Osteocyte (in vitro differentiated cells): Measurements from ENCODE around the gene IGDCC3. TPM values are rescaled to one million over a fixed set of nuclear protein-coding genes. Genes with fewer than 3 reads are reported as not detected.

Source experiments
- DNase-seq: peaks from one replicate; pipeline ENCODE4 v3.0.0; 2021; ENCODE audit warnings: mixed read lengths; ENCODE audit not compliant: unreplicated experiment; ENCODE audit errors: extremely low spot score
- H3K27ac Mint-ChIP-seq: one replicate; pipeline ENCODE4 v1.8.0; 2021; ENCODE audit warnings: mild to moderate bottlenecking, mixed read lengths; ENCODE audit not compliant: unreplicated experiment
- H3K27me3 Mint-ChIP-seq: one replicate; pipeline ENCODE4 v1.8.0; 2021; ENCODE audit warnings: mixed read lengths; ENCODE audit not compliant: unreplicated experiment
- H3K36me3 Mint-ChIP-seq: one replicate; pipeline ENCODE4 v1.8.0; 2021; ENCODE audit warnings: mixed read lengths; ENCODE audit not compliant: unreplicated experiment
- H3K4me1 Mint-ChIP-seq: one replicate; pipeline ENCODE4 v1.8.0; 2021; ENCODE audit warnings: mixed read lengths; ENCODE audit not compliant: unreplicated experiment
- H3K4me3 Mint-ChIP-seq: one replicate; pipeline ENCODE4 v1.8.0; 2021; ENCODE audit warnings: mild to moderate bottlenecking, moderate library complexity, mixed read lengths; ENCODE audit not compliant: unreplicated experiment
- H3K9me3 Mint-ChIP-seq: one replicate; pipeline ENCODE4 v1.8.0; 2021; ENCODE audit warnings: mixed read lengths; ENCODE audit not compliant: unreplicated experiment
- total RNA-seq: library from RNA; stranded (reverse); gene quantifications from 2 replicates; pipeline ENCODE4 v1.2.1, GENCODE V29; 2021
- TF ChIP-seq, protein P1 (sequence below): fragments of 200-600 bp; sonication (generic); IDR thresholded peaks from 2 replicates; pipeline ENCODE4 v1.5.0; 2021; ENCODE audit warnings: antibody characterized with exemption, mild to moderate bottlenecking, moderate library complexity

IGDCC3 gene
- total RNA-seq, 1 donor from 2014 or later, result 0.48 TPM

GRCh38 chr15:65285291-65286068, 92.3 kb downstream of the IGDCC3 start:
- H3K9me3 Mint-ChIP-seq, result no peaks in the 10 kb centered on the region

DNA sequence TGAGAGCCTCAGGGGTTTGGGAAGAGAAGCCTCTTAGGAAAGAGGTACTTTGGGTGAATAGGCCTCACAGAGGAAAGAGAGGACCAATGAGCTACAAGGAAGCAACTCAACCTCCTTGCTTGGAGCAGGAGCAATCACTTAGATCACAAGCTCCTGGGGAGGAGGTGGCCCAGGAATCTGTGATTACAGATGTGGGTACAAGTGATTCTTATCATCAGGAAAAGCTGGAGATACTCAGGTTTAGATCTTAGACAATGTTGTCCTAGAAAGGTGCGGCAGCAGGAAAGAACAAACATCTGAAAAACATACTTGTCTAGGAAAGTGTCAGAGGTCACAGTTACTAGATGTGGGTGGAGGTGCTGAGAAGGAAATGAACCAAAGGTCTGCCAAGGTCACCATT, 99.3 kb downstream of the IGDCC3 start:
- Mint-ChIP-seq H3K27ac (no peak overlapping the region), H3K4me1 (no peaks in the 10 kb centered on the region), H3K9me3 (no peaks in the 10 kb centered on the region), H3K4me3 (no peak overlapping the region), H3K27me3 (no peaks in the 10 kb centered on the region), H3K36me3 (peaks cover 7% of the 10 kb centered on the region)
- no peak for DNase-seq
- TF ChIP-seq, protein P1, sequence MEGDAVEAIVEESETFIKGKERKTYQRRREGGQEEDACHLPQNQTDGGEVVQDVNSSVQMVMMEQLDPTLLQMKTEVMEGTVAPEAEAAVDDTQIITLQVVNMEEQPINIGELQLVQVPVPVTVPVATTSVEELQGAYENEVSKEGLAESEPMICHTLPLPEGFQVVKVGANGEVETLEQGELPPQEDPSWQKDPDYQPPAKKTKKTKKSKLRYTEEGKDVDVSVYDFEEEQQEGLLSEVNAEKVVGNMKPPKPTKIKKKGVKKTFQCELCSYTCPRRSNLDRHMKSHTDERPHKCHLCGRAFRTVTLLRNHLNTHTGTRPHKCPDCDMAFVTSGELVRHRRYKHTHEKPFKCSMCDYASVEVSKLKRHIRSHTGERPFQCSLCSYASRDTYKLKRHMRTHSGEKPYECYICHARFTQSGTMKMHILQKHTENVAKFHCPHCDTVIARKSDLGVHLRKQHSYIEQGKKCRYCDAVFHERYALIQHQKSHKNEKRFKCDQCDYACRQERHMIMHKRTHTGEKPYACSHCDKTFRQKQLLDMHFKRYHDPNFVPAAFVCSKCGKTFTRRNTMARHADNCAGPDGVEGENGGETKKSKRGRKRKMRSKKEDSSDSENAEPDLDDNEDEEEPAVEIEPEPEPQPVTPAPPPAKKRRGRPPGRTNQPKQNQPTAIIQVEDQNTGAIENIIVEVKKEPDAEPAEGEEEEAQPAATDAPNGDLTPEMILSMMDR, result no peak

More at GRCh38 chr15:65285291-65286068, 92.3 kb downstream of the IGDCC3 start:
- TF ChIP-seq, protein P1, result no peak
- H3K4me1 Mint-ChIP-seq, result peaks cover 11% of the 10 kb centered on the region
- no peak for DNase-seq
- H3K4me3 Mint-ChIP-seq, result peak overlapping the region; percentile 78
- H3K27me3 Mint-ChIP-seq, result peaks cover 3% of the 10 kb centered on the region
- peaks cover 5% of the 10 kb centered on the region for H3K36me3 Mint-ChIP-seq
- no peak overlapping the region for H3K27ac Mint-ChIP-seq

Other genes with a start within 250 kb of the IGDCC3 start
- gene PDCD7, start 244.2 kb downstream of the IGDCC3 start, total RNA-seq, result 22.3 and 27.1 TPM in 2 replicates
- gene CLPX, start 192.7 kb downstream of the IGDCC3 start, total RNA-seq, result 62.8 and 64.0 TPM in 2 replicates
- 0.19 TPM in 1 of 2 replicates, not detected in the other for gene CILP, start 166.5 kb downstream of the IGDCC3 start, total RNA-seq
- 9.4 and 9.5 TPM in 2 replicates for gene PARP16, start 91.1 kb downstream of the IGDCC3 start, total RNA-seq
- gene RNU5A-1, start 82.0 kb downstream of the IGDCC3 start, total RNA-seq, result not detected in 2 replicates
- gene RNU5B-1, start 73.3 kb downstream of the IGDCC3 start, total RNA-seq, result 18.5 and 32.7 TPM in 2 replicates
- gene IGDCC4, start 44.9 kb upstream of the IGDCC3 start, total RNA-seq, result 36.4 and 36.8 TPM in 2 replicates
- gene DPP8, start 139.7 kb upstream of the IGDCC3 start, total RNA-seq, result 33.0 and 34.2 TPM in 2 replicates
- gene HACD3, start 152.5 kb upstream of the IGDCC3 start, total RNA-seq, result 81.8 and 83.2 TPM in 2 replicates
- gene INTS14, start 233.1 kb upstream of the IGDCC3 start, total RNA-seq, result 33.6 and 33.9 TPM in 2 replicates
- gene SLC24A1, start 243.9 kb upstream of the IGDCC3 start, total RNA-seq, result 14.8 and 17.2 TPM in 2 replicates